Thyroid gland (tissue), 4 donors: ENCODE measurements around the gene AVP.

Experiments used
- CTCF ChIP-seq, 6 experiments: fragments of 200-600 bp in 3 of 6; fragments of 450-650 bp in 3 of 6; sonication (generic) in 3 of 6; IDR thresholded peaks; one replicate each; pipeline ENCODE4 v1.5.1; 2016 to 2019; ENCODE audit warnings: antibody characterized with exemption in 6 of 6, mild to moderate bottlenecking in 2 of 6, inconsistent platforms in 1 of 6, moderate library complexity in 1 of 6
- POLR2A ChIP-seq, 2 donors: fragments of 450-650 bp; IDR thresholded peaks; one replicate each; pipeline ENCODE4 v1.6.1; 2017; ENCODE audit warnings: antibody characterized with exemption in 2 of 2, mild to moderate bottlenecking in 2 of 2, moderate library complexity in 1 of 2

GRCh38 chr20:3067139-3068014, 17.1 kb downstream of the AVP start:
- TF ChIP-seq POLR2A (IDR thresholded peaks at IDR 0.05) (no peak), CTCF (IDR thresholded peaks at IDR 0.05) (no peak)
